K562 (cell line): ENCODE measurements around the gene PPP4R3B. TPM values are rescaled to one million over a fixed set of nuclear protein-coding genes. Genes with fewer than 3 reads are reported as not detected.

Source experiments
- AFF4 ChIP-seq: sonication (generic); formaldehyde crosslinking; IDR thresholded peaks from 2 replicates; pipeline ENCODE4 v1.8.0; 2023; ENCODE audit warnings: mild to moderate bottlenecking, missing genetic modification reagents
- ARID3A ChIP-seq: IDR thresholded peaks from 2 replicates; pipeline ENCODE4 v1.6.1; 2012; ENCODE audit warnings: low read depth, low read length, improper control_type of control experiment, borderline replicate concordance
- ATF3 ChIP-seq, 2 experiments: fragments of 450-650 bp in 1 of 2; sonication (generic) in 1 of 2; formaldehyde crosslinking in 1 of 2; IDR thresholded peaks in 1 of 2; conservative IDR thresholded peaks in 1 of 2; 2 replicates each; pipeline versions ENCODE4 v1.6.1 to v1.8.1; 2016 to 2023; ENCODE audit warnings: mild to moderate bottlenecking in 2 of 2, moderate library complexity in 2 of 2, inconsistent platforms in 1 of 2, missing genetic modification reagents in 1 of 2
- C11orf30 ChIP-seq: fragments of 450-650 bp; IDR thresholded peaks from 2 replicates; pipeline ENCODE4 v1.6.1; 2016; ENCODE audit warnings: low read depth, mild to moderate bottlenecking
- HNRNPL ChIP-seq: fragments of 200-400 bp; formaldehyde crosslinking; IDR thresholded peaks from 2 replicates; pipeline ENCODE4 v1.6.1; 2017; ENCODE audit warnings: low read depth, mild to moderate bottlenecking, low read length
- MYBL2 ChIP-seq, 2 experiments: fragments of 450-650 bp in 1 of 2; sonication (generic) in 1 of 2; formaldehyde crosslinking in 1 of 2; IDR thresholded peaks; 2 replicates each; pipeline versions ENCODE4 v1.6.1 to v1.8.1; 2017 to 2022; ENCODE audit warnings: borderline replicate concordance in 1 of 2, inconsistent platforms in 1 of 2, low read depth in 1 of 2, mild to moderate bottlenecking in 1 of 2, missing genetic modification reagents in 1 of 2, moderate library complexity in 1 of 2
- SMAD3 ChIP-seq: fragments of 450-650 bp; formaldehyde crosslinking; conservative IDR thresholded peaks from 2 replicates; pipeline ENCODE4 v1.4.0; 2020; ENCODE audit warnings: mild to moderate bottlenecking
- TAF15 ChIP-seq: fragments of 200-400 bp; formaldehyde crosslinking; IDR thresholded peaks from 2 replicates; pipeline ENCODE4 v1.6.1; 2017; ENCODE audit warnings: mild to moderate bottlenecking, low read depth, low read length, moderate library complexity
- ZBTB33 ChIP-seq: sonication (generic); formaldehyde crosslinking; IDR thresholded peaks from 2 replicates; pipeline ENCODE4 v1.8.1; 2023; ENCODE audit warnings: mild to moderate bottlenecking, missing genetic modification reagents
- ZBTB34 ChIP-seq: fragments of 250-450 bp; sonication (Bioruptor Pico); IDR thresholded peaks from 2 replicates; pipeline ENCODE4 v1.8.0; 2021; ENCODE audit warnings: mild to moderate bottlenecking, moderate library complexity
- ZFP91 ChIP-seq: sonication (generic); formaldehyde crosslinking; IDR thresholded peaks from 2 replicates; pipeline ENCODE4 v1.8.0; 2022; ENCODE audit warnings: mild to moderate bottlenecking, missing genetic modification reagents
- ZKSCAN8 ChIP-seq: fragments of 200-800 bp; sonication (Bioruptor generic); IDR thresholded peaks from 2 replicates; pipeline ENCODE4 v1.6.1; 2016; ENCODE audit warnings: missing genetic modification characterization, missing compliant biosample characterization
- ZNF263 ChIP-seq: sonication (generic); formaldehyde crosslinking; IDR thresholded peaks from 2 replicates; pipeline ENCODE4 v1.8.0; 2022; ENCODE audit warnings: mild to moderate bottlenecking, missing genetic modification reagents, borderline replicate concordance
- polyA plus RNA-seq, 8 experiments: library from polyadenylated mRNA; depleted of rRNA in 4 of 8; stranded (reverse) in 5 of 8; unstranded in 3 of 8; fragments of >200 nt; fragmentation: Nextera tagmentation in 2 of 8; fragmentation: Illumina TruSeq in 1 of 8; extraction: Ambion mirVana in 2 of 8; extraction: Trizol in 1 of 8; gene quantifications; 2 replicates each; pipeline versions ENCODE4 v1.2.1 to v1.2.3, GENCODE V29; 2011 to 2014; ENCODE audit warnings: inconsistent platforms in 1 of 8, missing spikeins in 1 of 8
- total RNA-seq, 7 experiments: library from RNA; depleted of rRNA in 6 of 7; stranded (reverse); fragments of >200 nt in 6 of 7; fragmentation: Illumina TruSeq in 2 of 7; extraction: Trizol in 2 of 7; gene quantifications; 2 replicates each; pipeline versions ENCODE4 v1.2.1 to v1.2.3, GENCODE V29; 2011 to 2021; ENCODE audit warnings: low replicate concordance in 1 of 7

Gene PPP4R3B
- total and polyA plus RNA-seq, 9 of the 15 experiments (the other 6 are each of a cell fraction or from before 2014, with no cell fraction given), result 13.2 to 59.2 (median 41.9) TPM

GRCh38 chr2:55590810-55591440, 26.5 kb downstream of the PPP4R3B start (continued):
- TF ChIP-seq AFF4 (no peak), ZBTB33 (CRISPR knock-in tag) (no peak), MYBL2 (IDR thresholded peaks at IDR 0.05; ENCODE audit: low read depth) (no peak), MYBL2 (CRISPR knock-in tag; IDR thresholded peaks at IDR 0.05; ENCODE audit: borderline replicate concordance) (no peak), ZKSCAN8 (CRISPR knock-in tag) (no peak), C11orf30 (peak; percentile 54; the same call in 1 of the 2 replicates), HNRNPL (no peak), ZNF263 (CRISPR knock-in tag) (no peak), ARID3A (0 out of 2 replicates have a peak, but pooled peaks have one; percentile 48), ZBTB34 (CRISPR knock-in tag) (no peak), ZFP91 (CRISPR knock-in tag) (no peak), TAF15 (no peak), SMAD3 (CRISPR knock-in tag) (no peak), ATF3 (IDR thresholded peaks at IDR 0.05) (peak; percentile 88), ATF3 (CRISPR knock-in tag; conservative IDR thresholded peaks at IDR 0.05) (no peak)
